Measurements from ENCODE around the gene ABCC5. TPM values are rescaled to one million over a fixed set of nuclear protein-coding genes. Genes with fewer than 3 reads are reported as not detected.

ABCC5 gene
- polyA plus RNA-seq, 1 donor (not counting 4 experiments of a cell fraction or from before 2014, with no cell fraction given) = 28.7 TPM

DNA sequence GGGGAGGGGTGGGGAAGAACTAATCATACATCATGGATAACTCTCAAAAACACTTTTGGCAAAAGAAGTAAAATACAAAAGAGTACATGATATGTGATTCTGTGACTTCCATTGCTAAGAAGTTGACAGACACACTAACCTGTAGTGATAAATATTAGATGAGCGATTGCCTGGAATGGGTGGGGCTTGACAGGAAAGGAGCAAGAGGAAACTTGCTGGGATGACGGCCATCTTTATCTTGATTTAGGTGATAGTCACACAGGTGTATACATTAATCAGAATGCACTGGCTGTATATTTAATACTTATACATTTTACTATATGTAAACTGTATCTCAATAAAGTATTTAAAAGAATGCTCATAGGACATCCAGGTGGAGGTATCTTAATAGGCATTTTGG is 146.1 kb downstream of the ABCC5 start:
- Histone ChIP-seq H3K4me2 (ENCODE audit: control insufficient read depth, extremely low read depth, insufficient read depth, low read depth, low read length) (no peak overlapping the region), H3K9me3 (ENCODE audit: control insufficient read depth, low read depth, low read length) (no peaks in the 10 kb centered on the region), H3K27ac (ENCODE audit: control insufficient read depth, insufficient read depth, low read length) (no peak overlapping the region), H3K79me2 (ENCODE audit: control insufficient read depth, insufficient read depth, low read length) (peaks cover 57% of the 10 kb centered on the region), H3K4me3 (ENCODE audit: control insufficient read depth in 2 of 3, extremely low read depth in 1 of 3, insufficient read depth in 2 of 3, low read depth in 1 of 3, low read length in 3 of 3) (no peak overlapping the region), H4K20me1 (ENCODE audit: control insufficient read depth, extremely low read depth, insufficient read depth, low read length) (peaks cover 3% of the 10 kb centered on the region), H3K4me1 (ENCODE audit: control insufficient read depth, extremely low read depth, insufficient read depth, low read length) (peaks cover 10% of the 10 kb centered on the region), H3K9me1 (ENCODE audit: control insufficient read depth, extremely low read depth, insufficient read depth, low read length) (no peaks in the 10 kb centered on the region), H2AFZ (ENCODE audit: control insufficient read depth, low read length) (no peak overlapping the region), H3K27me3 (ENCODE audit: control insufficient read depth, extremely low read depth, insufficient read depth, low read length) (no peaks in the 10 kb centered on the region), H3K36me3 (ENCODE audit: control insufficient read depth in 2 of 2, extremely low read depth in 1 of 2, insufficient read depth in 2 of 2, low read length in 2 of 2) (peaks cover 0 to 5% of the 10 kb centered on the region in 2 experiments), H3K9ac (ENCODE audit: control insufficient read depth, extremely low read depth, insufficient read depth, low read length) (no peak overlapping the region)
- DNase-seq (ENCODE audit: low read depth, low spot score) (peak; percentile 19), FAIRE-seq (no peak)
- dilution Hi-C loops (cut with MboI; ENCODE audit: extremely low pct_ligation_motif_present, low sequenced_read_pairs) = no loop called here
- TF ChIP-seq CTCF (optimal IDR thresholded peaks at IDR 0.05 in 1 of 3, IDR thresholded peaks at IDR 0.05 in 1 of 3, conservative IDR thresholded peaks at IDR 0.05 in 1 of 3; ENCODE audit: extremely low read depth in 1 of 3, insufficient read depth in 2 of 3, low read length in 3 of 3) (no peak), EZH2 (IDR thresholded peaks at IDR 0.05; ENCODE audit: low read length) (no peak)

- FAIRE-seq = no peak
- H4K20me1 ChIP-seq (ENCODE audit: control insufficient read depth, extremely low read depth, insufficient read depth, low read length) = peaks cover 3% of the 10 kb centered on the region
These were observed 147.1 kb downstream of the ABCC5 start for GRCh38 chr3:183870563-183870962.

More at GRCh38 chr3:183870563-183870962, 147.1 kb downstream of the ABCC5 start:
- Histone ChIP-seq H3K9me1 (ENCODE audit: control insufficient read depth, extremely low read depth, insufficient read depth, low read length) (no peaks in the 10 kb centered on the region), H3K4me3 (ENCODE audit: control insufficient read depth in 2 of 3, extremely low read depth in 1 of 3, insufficient read depth in 2 of 3, low read depth in 1 of 3, low read length in 3 of 3) (no peak overlapping the region), H3K36me3 (ENCODE audit: control insufficient read depth in 2 of 2, extremely low read depth in 1 of 2, insufficient read depth in 2 of 2, low read length in 2 of 2) (peaks cover 3 to 6% of the 10 kb centered on the region in 2 experiments), H3K4me1 (ENCODE audit: control insufficient read depth, extremely low read depth, insufficient read depth, low read length) (peaks cover 10% of the 10 kb centered on the region), H3K27me3 (ENCODE audit: control insufficient read depth, extremely low read depth, insufficient read depth, low read length) (no peaks in the 10 kb centered on the region), H3K27ac (ENCODE audit: control insufficient read depth, insufficient read depth, low read length) (no peak overlapping the region), H3K4me2 (ENCODE audit: control insufficient read depth, extremely low read depth, insufficient read depth, low read depth, low read length) (no peak overlapping the region), H3K9ac (ENCODE audit: control insufficient read depth, extremely low read depth, insufficient read depth, low read length) (no peak overlapping the region), H2AFZ (ENCODE audit: control insufficient read depth, low read length) (no peak overlapping the region), H3K79me2 (ENCODE audit: control insufficient read depth, insufficient read depth, low read length) (peaks cover 49% of the 10 kb centered on the region), H3K9me3 (ENCODE audit: control insufficient read depth, low read depth, low read length) (no peaks in the 10 kb centered on the region)
- dilution Hi-C loops (cut with MboI; ENCODE audit: extremely low pct_ligation_motif_present, low sequenced_read_pairs) = no loop called here
- no peak for DNase-seq (ENCODE audit: low read depth, low spot score)
- TF ChIP-seq EZH2 (IDR thresholded peaks at IDR 0.05; ENCODE audit: low read length) (no peak), CTCF (optimal IDR thresholded peaks at IDR 0.05 in 1 of 3, IDR thresholded peaks at IDR 0.05 in 1 of 3, conservative IDR thresholded peaks at IDR 0.05 in 1 of 3; ENCODE audit: extremely low read depth in 1 of 3, insufficient read depth in 2 of 3, low read length in 3 of 3) (no peak)

Small RNAs within 50 kb of the gene (small RNA-seq; reads per million reads assigned to genes)
- 0 reads per million in 3 experiments for gene MIR4448 (ENCODE audit: insufficient read length in 3 of 3, low read depth in 3 of 3, low replicate concordance in 1 of 3)

Other genes with a start within 250 kb of the ABCC5 start
- gene MAP6D1, start 192.3 kb downstream of the ABCC5 start, polyA plus RNA-seq = 1.2 to 1.4 TPM (median 1.4 TPM) in 3 replicates
- gene PARL, start 133.0 kb downstream of the ABCC5 start, polyA plus RNA-seq = 52.2 to 68.9 TPM (median 61.4 TPM) in 3 replicates
- gene HTR3D, start 13.9 kb upstream of the ABCC5 start, polyA plus RNA-seq = not detected in 3 replicates
- gene HTR3C, start 35.2 kb upstream of the ABCC5 start, polyA plus RNA-seq = not detected in 3 replicates
- not detected in 3 replicates for gene HTR3E, start 79.2 kb upstream of the ABCC5 start, polyA plus RNA-seq
- gene EIF2B5, start 117.5 kb upstream of the ABCC5 start, polyA plus RNA-seq = 31.9 to 37.9 TPM (median 33.7 TPM) in 3 replicates
- 16.0 to 21.9 TPM (median 18.5 TPM) in 3 replicates for gene DVL3, start 137.5 kb upstream of the ABCC5 start, polyA plus RNA-seq
- 431 to 520 TPM (median 443 TPM) in 3 replicates for gene AP2M1, start 157.0 kb upstream of the ABCC5 start, polyA plus RNA-seq
- 39.2 to 53.8 TPM (median 43.5 TPM) in 3 replicates for gene ABCF3, start 168.3 kb upstream of the ABCC5 start, polyA plus RNA-seq
- gene VWA5B2, start 211.7 kb upstream of the ABCC5 start, polyA plus RNA-seq = not detected in 3 replicates
- gene ALG3, start 231.1 kb upstream of the ABCC5 start, polyA plus RNA-seq = 44.4 to 49.6 TPM (median 48.2 TPM) in 3 replicates
- gene EEF1AKMT4, start 231.8 kb upstream of the ABCC5 start, polyA plus RNA-seq = 10.8 to 18.6 TPM (median 13.2 TPM) in 3 replicates
- gene CAMK2N2, start 243.7 kb upstream of the ABCC5 start, polyA plus RNA-seq = 0.06 to 0.29 TPM (median 0.18 TPM) in 3 replicates

Measured in keratinocyte (primary cell).